IMR-90 (cell line): ENCODE data around the gene CACNA2D4. TPM values are rescaled to one million over a fixed set of nuclear protein-coding genes. Genes with fewer than 3 reads are reported as not detected.

Source experiments
- ATAC-seq: fragments of 200-7000 bp; cut with Tn5 transposase; 2 replicates; pipeline ENCODE4 v1.9.1; 2020; ENCODE audit warnings: low read depth, mild to moderate bottlenecking, moderate library complexity
- BruUV-seq: library from RNA; stranded (reverse); fragments of 400-500 nt; replicated peaks from 2 replicates; lab custom pipeline; 2021; lab: Mats Ljungman, UMichigan
- CTCF ChIA-PET: fragments of 300-600 bp; formaldehyde crosslinking; extraction: SDS; loops from one replicate; lab custom pipeline; 2021; ENCODE audit warnings: antibody characterized with exemption; lab: Yijun Ruan, JAX
- POLR2A ChIA-PET: fragments of 300-600 bp; sonication (Branson Sonifier 250); formaldehyde crosslinking; loops from one replicate; lab custom pipeline; 2022; ENCODE audit warnings: antibody characterized with exemption; ENCODE audit not compliant: unreplicated experiment; lab: Charles Lee
- DNase-seq: peaks from one replicate; pipeline ENCODE4 v3.0.0; 2013
- H2AFZ ChIP-seq: replicated peaks from 2 replicates; pipeline ENCODE3; 2013; ENCODE audit warnings: low read length, mild to moderate bottlenecking; ENCODE audit not compliant: poor library complexity
- H2AK5ac ChIP-seq: 2 replicates; pipeline ENCODE4 v1.6.1; 2013; ENCODE audit warnings: low read depth, low read length, inconsistent platforms
- H2AK9ac ChIP-seq: replicated peaks from 2 replicates; pipeline ENCODE3; 2013; ENCODE audit warnings: mild to moderate bottlenecking, low read depth, low read length, moderate library complexity; ENCODE audit not compliant: poor library complexity
- H2BK120ac ChIP-seq: 2 replicates; pipeline ENCODE4 v1.6.1; 2013; ENCODE audit warnings: low read depth, low read length, inconsistent platforms
- H2BK15ac ChIP-seq: 3 replicates; pipeline ENCODE4 v1.6.1; 2013; ENCODE audit warnings: low read depth, low read length, inconsistent platforms
- H2BK20ac ChIP-seq: 2 replicates; pipeline ENCODE4 v1.6.1; 2013; ENCODE audit warnings: low read depth, mild to moderate bottlenecking, inconsistent platforms, low read length, moderate library complexity
- H2BK5ac ChIP-seq: 2 replicates; pipeline ENCODE4 v1.6.1; 2013; ENCODE audit warnings: mild to moderate bottlenecking, low read depth, low read length, inconsistent platforms; ENCODE audit not compliant: poor library complexity, severe bottlenecking
- H3K14ac ChIP-seq: replicated peaks from 2 replicates; pipeline ENCODE4 v1.6.1; 2013; ENCODE audit warnings: low read depth, low read length, inconsistent platforms
- H3K18ac ChIP-seq: 2 replicates; pipeline ENCODE4 v1.6.1; 2013; ENCODE audit warnings: low read depth, low read length, control low read depth
- H3K23ac ChIP-seq: 2 replicates; pipeline ENCODE4 v1.6.1; 2013; ENCODE audit warnings: low read depth, low read length, inconsistent platforms
- H3K27ac ChIP-seq: 2 replicates; pipeline ENCODE4 v1.5.1; 2013; ENCODE audit warnings: mild to moderate bottlenecking, control low read depth, low read length; ENCODE audit not compliant: insufficient read depth
- H3K27me3 ChIP-seq: 2 replicates; pipeline ENCODE4 v1.6.1; 2013; ENCODE audit warnings: low read length; ENCODE audit not compliant: control insufficient read depth, insufficient read depth
- H3K36me3 ChIP-seq: 2 replicates; pipeline ENCODE4 v1.6.1; 2013; ENCODE audit warnings: low read length, mixed read lengths; ENCODE audit not compliant: control insufficient read depth, insufficient read depth
- H3K4ac ChIP-seq: 2 replicates; pipeline ENCODE4 v1.6.1; 2013; ENCODE audit warnings: low read depth, low read length, inconsistent platforms
- H3K4me1 ChIP-seq: 2 replicates; pipeline ENCODE4 v1.6.1; 2013; ENCODE audit warnings: low read length, mixed read lengths; ENCODE audit not compliant: control insufficient read depth, insufficient read depth
- H3K4me2 ChIP-seq: 2 replicates; pipeline ENCODE4 v1.6.1; 2013; ENCODE audit warnings: low read depth, mild to moderate bottlenecking, control low read depth, low read length, moderate library complexity
- H3K4me3 ChIP-seq: 2 replicates; pipeline ENCODE4 v1.5.1; 2013; ENCODE audit warnings: low read depth, mild to moderate bottlenecking, control low read depth, low read length, moderate library complexity; ENCODE audit not compliant: insufficient read depth
- H3K56ac ChIP-seq: 2 replicates; pipeline ENCODE4 v1.6.1; 2013; ENCODE audit warnings: low read length, inconsistent platforms; ENCODE audit not compliant: insufficient read depth; ENCODE audit errors: extremely low read depth
- H3K79me1 ChIP-seq, 2 experiments: 2 replicates each; pipeline ENCODE4 v1.6.1; 2013; ENCODE audit warnings: low read length in 2 of 2, inconsistent platforms in 1 of 2, low read depth in 1 of 2
- H3K9ac ChIP-seq: 2 replicates; pipeline ENCODE4 v1.6.1; 2013; ENCODE audit warnings: low read depth, low read length, control low read depth
- H3K9me1 ChIP-seq: 2 replicates; pipeline ENCODE4 v1.6.1; 2013; ENCODE audit warnings: low read length, inconsistent platforms; ENCODE audit not compliant: insufficient read depth
- H3K9me3 ChIP-seq: 2 replicates; pipeline ENCODE4 v1.6.1; 2013; ENCODE audit warnings: low read length; ENCODE audit not compliant: control insufficient read depth, insufficient read depth
- H4K20me1 ChIP-seq: 2 replicates; pipeline ENCODE4 v1.6.1; 2013; ENCODE audit warnings: low read length, inconsistent platforms; ENCODE audit not compliant: insufficient read depth
- H4K5ac ChIP-seq: 2 replicates; pipeline ENCODE4 v1.6.1; 2013; ENCODE audit warnings: mild to moderate bottlenecking, low read depth, low read length, control low read depth
- H4K8ac ChIP-seq, 2 experiments: 2 replicates each; pipeline ENCODE4 v1.6.1; 2013; ENCODE audit warnings: low read depth in 2 of 2, low read length in 2 of 2, control low read depth in 1 of 2, inconsistent platforms in 1 of 2
- H4K91ac ChIP-seq: 2 replicates; pipeline ENCODE4 v1.6.1; 2013; ENCODE audit warnings: low read depth, low read length, inconsistent platforms; ENCODE audit not compliant: insufficient read depth
- MXI1 ChIP-seq: IDR thresholded peaks from 2 replicates; pipeline ENCODE4 v1.6.1; 2012; ENCODE audit warnings: low read depth, mild to moderate bottlenecking, low read length, moderate library complexity, borderline replicate concordance
- POLR2A ChIP-seq: IDR thresholded peaks from 2 replicates; pipeline ENCODE4 v1.6.1; 2012; ENCODE audit warnings: mild to moderate bottlenecking, low read depth, low read length
- RFX5 ChIP-seq: IDR thresholded peaks from 2 replicates; pipeline ENCODE4 v1.8.0; 2012; ENCODE audit warnings: low read depth, mild to moderate bottlenecking, low read length, moderate library complexity
- USF2 ChIP-seq: fragments of 150-350 bp; IDR thresholded peaks from 2 replicates; pipeline ENCODE4 v1.6.1; 2017; ENCODE audit warnings: mild to moderate bottlenecking, antibody characterized with exemption, low read length, low read depth
- WGBS, 2 experiments: methylation state at CpG; one replicate each; pipeline versions ENCODE4 v1.1.5 to v1.1.7; 2013; ENCODE audit warnings: missing lambda C conversion rate in 2 of 2; ENCODE audit not compliant: insufficient read length in 1 of 2; ENCODE audit errors: extremely low coverage in 2 of 2; 5-methylcytosine and 5-hydroxymethylcytosine counted together
- dilution Hi-C: fragments of 300-500 bp; cut with HindIII; formaldehyde crosslinking; loops from one replicate; pipeline ENCODE4 v1.14.3; 2018; ENCODE audit warnings: low sequenced_read_pairs; ENCODE audit not compliant: unreplicated experiment
- in situ Hi-C: fragments of 300-500 bp; cut with MboI; formaldehyde crosslinking; loops from 3 replicates; pipeline ENCODE4 v1.14.3; 2019; ENCODE audit warnings: low sequenced_read_pairs, inconsistent platforms, mixed read lengths
- intact Hi-C: fragments of 100-400 bp; cut with micrococcal nuclease; formaldehyde crosslinking; loops from 2 replicates; pipeline ENCODE4 v1.10.0; 2022
- polyA plus RNA-seq, 3 experiments: library from polyadenylated mRNA; depleted of rRNA; stranded (reverse); fragments of >200 nt; gene quantifications; 2 replicates each; pipeline ENCODE4 v1.2.3, GENCODE V29; 2012; ENCODE audit warnings: low replicate concordance in 1 of 3
- total RNA-seq: library from RNA; depleted of rRNA; stranded (reverse); fragments of >200 nt; gene quantifications from 2 replicates; pipeline ENCODE4 v1.2.3, GENCODE V29; 2012

CACNA2D4 gene
- total and polyA plus RNA-seq, 2 of the 4 experiments (the other 2 are of a cell fraction): 0.18 to 0.22 TPM

- no peaks in the 10 kb centered on the region for H3K36me3 ChIP-seq
- no peak overlapping the region for H2AK9ac ChIP-seq
- H3K4me1 ChIP-seq: no peaks in the 10 kb centered on the region
- no peak overlapping the region for H3K18ac ChIP-seq
- no peak for DNase-seq
- H4K5ac ChIP-seq: no peak overlapping the region
- in situ Hi-C loops: no loop called here
- H4K8ac ChIP-seq: no peak overlapping the region
- no peak for ATAC-seq
- no peak overlapping the region for H3K23ac ChIP-seq
- H2AFZ ChIP-seq: no peak overlapping the region
- intact Hi-C loops: no loop called here
- WGBS, 2 experiments: 63% methylated on average over 7 of the region's 24 CpGs; no CpG with 5 or more reads in 1 of the 2 experiments
- no peak overlapping the region for H3K56ac ChIP-seq
- H4K20me1 ChIP-seq: no peaks in the 10 kb centered on the region
- H3K79me1 ChIP-seq: no peaks in the 10 kb centered on the region
- H4K91ac ChIP-seq: no peak overlapping the region
- no peak overlapping the region for H2BK120ac ChIP-seq
- H3K9ac ChIP-seq: no peak overlapping the region
- H3K9me1 ChIP-seq: no peaks in the 10 kb centered on the region
- H3K14ac ChIP-seq: no peak overlapping the region
- H3K27me3 ChIP-seq: peaks cover 62% of the 10 kb centered on the region
- H2BK15ac ChIP-seq: no peak overlapping the region
- H2BK5ac ChIP-seq: no peak overlapping the region
- no peak overlapping the region for H3K27ac ChIP-seq
- TF ChIP-seq POLR2A (no peak), RFX5 (no peak), USF2 (no peak), MXI1 (no peak)
- no TSS peak for BruUV-seq
- POLR2A ChIA-PET: no interaction called here
- H2AK5ac ChIP-seq: no peak overlapping the region
- dilution Hi-C loops: no loop called here
- no peaks in the 10 kb centered on the region for H3K9me3 ChIP-seq
- H3K4me3 ChIP-seq: no peak overlapping the region
- CTCF ChIA-PET: no interaction called here
- H2BK20ac ChIP-seq: no peak overlapping the region
- no peak overlapping the region for H3K4me2 ChIP-seq
- no peak overlapping the region for H3K4ac ChIP-seq
Measured at GRCh38 chr12:1846421-1847405, 71.7 kb downstream of the CACNA2D4 start.
